GM23338 (cell line): ENCODE measurements around the gene LY86. TPM values are rescaled to one million over a fixed set of nuclear protein-coding genes. Genes with fewer than 3 reads are reported as not detected.

Source experiments
- ATAC-seq: fragments of 200-7000 bp; cut with Tn5 transposase; 3 replicates; pipeline ENCODE4 v1.9.1; 2020
- DNase-seq: peaks from one replicate; pipeline ENCODE4 v3.0.0-alpha.2; 2015; ENCODE audit warnings: low spot score
- H2AFZ ChIP-seq: fragments of 200-600 bp; sonication (generic); 2 replicates; pipeline ENCODE4 v1.8.0; 2016; ENCODE audit warnings: antibody characterized with exemption, mild to moderate bottlenecking, moderate library complexity
- H3F3A ChIP-seq: fragments of 200-600 bp; sonication (generic); replicated peaks from 2 replicates; pipeline ENCODE4 v1.8.0; 2017; ENCODE audit warnings: antibody characterized with exemption, mixed run types, low read depth
- H3K27ac ChIP-seq: fragments of 200-600 bp; sonication (generic); 2 replicates; pipeline ENCODE4 v1.6.1; 2016; ENCODE audit warnings: low read depth
- H3K27me3 ChIP-seq: fragments of 200-600 bp; sonication (generic); 2 replicates; pipeline ENCODE4 v1.8.0; 2016; ENCODE audit warnings: mild to moderate bottlenecking, mixed run types, moderate library complexity; ENCODE audit not compliant: insufficient read depth
- H3K36me3 ChIP-seq: fragments of 200-600 bp; sonication (generic); 2 replicates; pipeline ENCODE4 v1.8.0; 2016; ENCODE audit warnings: mild to moderate bottlenecking; ENCODE audit not compliant: insufficient read depth
- H3K4me1 ChIP-seq: fragments of 200-600 bp; sonication (generic); 2 replicates; pipeline ENCODE4 v1.8.0; 2016; ENCODE audit warnings: mild to moderate bottlenecking, moderate library complexity; ENCODE audit not compliant: insufficient read depth
- H3K4me2 ChIP-seq: fragments of 200-600 bp; sonication (generic); 2 replicates; pipeline ENCODE4 v1.7.1; 2017; ENCODE audit warnings: mixed run types
- H3K4me3 ChIP-seq: fragments of 200-600 bp; sonication (generic); 2 replicates; pipeline ENCODE4 v1.6.1; 2016; ENCODE audit warnings: mixed run types
- H3K79me2 ChIP-seq: fragments of 200-600 bp; sonication (generic); replicated peaks from 2 replicates; pipeline ENCODE4 v1.8.0; 2017; ENCODE audit warnings: mild to moderate bottlenecking; ENCODE audit not compliant: insufficient read depth
- H3K9me2 ChIP-seq: fragments of 200-600 bp; sonication (generic); 2 replicates; pipeline ENCODE4 v1.8.0; 2017; ENCODE audit not compliant: insufficient read depth
- H4K20me1 ChIP-seq: fragments of 200-600 bp; sonication (generic); replicated peaks from 2 replicates; pipeline ENCODE4 v1.8.0; 2017; ENCODE audit warnings: mild to moderate bottlenecking; ENCODE audit not compliant: insufficient read depth
- H3K27ac Mint-ChIP-seq: 2 replicates; pipeline ENCODE4 v1.8.0; 2020; ENCODE audit warnings: inconsistent platforms, mild to moderate bottlenecking, moderate library complexity, mixed read lengths
- H3K27me3 Mint-ChIP-seq: 3 replicates; pipeline ENCODE4 v1.8.0; 2022; ENCODE audit warnings: low read depth, mild to moderate bottlenecking, moderate library complexity, mixed read lengths, inconsistent platforms; ENCODE audit not compliant: insufficient read depth, poor library complexity
- H3K36me3 Mint-ChIP-seq: 3 replicates; pipeline ENCODE4 v1.8.0; 2021; ENCODE audit warnings: low read depth, mild to moderate bottlenecking, inconsistent platforms, moderate library complexity, mixed read lengths
- H3K4me1 Mint-ChIP-seq: 3 replicates; pipeline ENCODE4 v1.8.0; 2020; ENCODE audit warnings: mild to moderate bottlenecking, inconsistent platforms, mixed read lengths
- H3K4me3 Mint-ChIP-seq: 3 replicates; pipeline ENCODE4 v1.8.0; 2021; ENCODE audit warnings: moderate library complexity, mild to moderate bottlenecking, inconsistent platforms, mixed read lengths
- H3K9me3 Mint-ChIP-seq: 3 replicates; pipeline ENCODE4 v1.8.0; 2020; ENCODE audit warnings: moderate library complexity, mild to moderate bottlenecking, inconsistent platforms, mixed read lengths
- ETS1 ChIP-seq: IDR thresholded peaks from 2 replicates; pipeline ENCODE4 v1.6.1; 2016; ENCODE audit warnings: antibody characterized with exemption
- NANOG ChIP-seq: IDR thresholded peaks from 2 replicates; pipeline ENCODE4 v1.6.1; 2016; ENCODE audit warnings: antibody characterized with exemption, borderline replicate concordance
- POLR2AphosphoS5 ChIP-seq: IDR thresholded peaks from 2 replicates; pipeline ENCODE4 v1.6.1; 2016; ENCODE audit warnings: antibody characterized with exemption, low read depth
- REST ChIP-seq: IDR thresholded peaks from one replicate; pipeline ENCODE4 v1.6.1; 2018; ENCODE audit warnings: antibody characterized with exemption; ENCODE audit not compliant: unreplicated experiment
- STAT1 ChIP-seq: IDR thresholded peaks from one replicate; pipeline ENCODE4 v1.6.1; 2016; ENCODE audit warnings: antibody characterized with exemption; ENCODE audit not compliant: unreplicated experiment
- polyA plus RNA-seq: library from polyadenylated mRNA; unstranded; fragments of >200 nt; fragmentation: Nextera tagmentation; extraction: Ambion mirVana; gene quantifications from 2 replicates; pipeline ENCODE4 v1.2.1, GENCODE V29; 2016
- total RNA-seq: library from RNA; depleted of rRNA; stranded (reverse); fragments of >200 nt; shearing (Covaris generic); gene quantifications from 2 replicates; pipeline ENCODE4 v1.2.3, GENCODE V29; 2014

Gene LY86
- total and polyA plus RNA-seq, 2 experiments from 2014 or later, result 0.29 TPM; not detected in 1

- H3K4me3 Mint-ChIP-seq, result no peak overlapping the region
- Histone ChIP-seq H3K4me3 (no peak overlapping the region), H4K20me1 (no peaks in the 10 kb centered on the region), H3K27ac (no peak overlapping the region), H3K79me2 (no peaks in the 10 kb centered on the region), H3K36me3 (no peaks in the 10 kb centered on the region), H3K4me2 (no peak overlapping the region), H3K27me3 (no peaks in the 10 kb centered on the region), H2AFZ (no peak overlapping the region), H3K9me2 (peaks cover 11% of the 10 kb centered on the region), H3K4me1 (peaks cover 35% of the 10 kb centered on the region), H3F3A (0 out of 2 replicates have a peak, but pooled peaks cover 4% of the 10 kb centered on the region)
- no peak for DNase-seq
- peaks cover 6% of the 10 kb centered on the region; the same call in 2 of the 3 replicates for H3K36me3 Mint-ChIP-seq
- H3K4me1 Mint-ChIP-seq, result peaks cover 38% of the 10 kb centered on the region
- TF ChIP-seq ETS1, result no peak
- TF ChIP-seq REST, result no peak
- no peak for TF ChIP-seq NANOG
- no peak for ATAC-seq
- no peak overlapping the region for H3K27ac Mint-ChIP-seq
- H3K27me3 Mint-ChIP-seq, result peaks cover 13% of the 10 kb centered on the region
- peaks cover 2% of the 10 kb centered on the region; the same call in 2 of the 3 replicates for H3K9me3 Mint-ChIP-seq
Observed at GRCh38 chr6:6689400-6690143, 101.1 kb downstream of the LY86 start.

GRCh38 chr6:6690144-6690483 is 101.6 kb downstream of the LY86 start:
- TF ChIP-seq STAT1 (no peak), POLR2AphosphoS5 (no peak)
- H3K27me3 Mint-ChIP-seq, result peaks cover 16% of the 10 kb centered on the region
- no peak overlapping the region for H3K27ac ChIP-seq

More at GRCh38 chr6:6690144-6690483, 101.6 kb downstream of the LY86 start:
- H3K4me2 ChIP-seq, result no peak overlapping the region
- no peak for ATAC-seq
- H3F3A ChIP-seq, result 0 out of 2 replicates have a peak, but pooled peaks cover 8% of the 10 kb centered on the region
- H3K79me2 ChIP-seq, result no peaks in the 10 kb centered on the region
- Mint-ChIP-seq H3K9me3 (peaks cover 2% of the 10 kb centered on the region; the same call in 2 of the 3 replicates), H3K27ac (no peak overlapping the region), H3K36me3 (peaks cover 6% of the 10 kb centered on the region; the same call in 2 of the 3 replicates), H3K4me1 (peaks cover 44% of the 10 kb centered on the region), H3K4me3 (no peak overlapping the region)
- H2AFZ ChIP-seq, result no peak overlapping the region
- peaks cover 11% of the 10 kb centered on the region for H3K9me2 ChIP-seq
- no peaks in the 10 kb centered on the region for H3K36me3 ChIP-seq
- no peak for DNase-seq
- H3K27me3 ChIP-seq, result no peaks in the 10 kb centered on the region
- H3K4me1 ChIP-seq, result peaks cover 40% of the 10 kb centered on the region
- H4K20me1 ChIP-seq, result no peaks in the 10 kb centered on the region
- H3K4me3 ChIP-seq, result no peak overlapping the region
